NCI-H2171 treated with DMSO at 0.1 percent for 48 hours (cell line): ENCODE data around the gene MORN1.

Source experiments
- DNase-seq: peaks from one replicate; lab custom pipeline; 2025; lab: John Stamatoyannopoulos, UW

The MORN1 gene

GRCh38 chr1:2419416-2419815 is 28.1 kb upstream of the MORN1 start:
- no peak for DNase-seq

GRCh38 chr1:2418791-2419320 is 27.5 kb upstream of the MORN1 start:
- DNase-seq = no peak

- DNase-seq = no peak
These were observed 26.5 kb upstream of the MORN1 start for GRCh38 chr1:2417833-2418225.

- DNase-seq = no peak
These were observed 25.9 kb upstream of the MORN1 start for GRCh38 chr1:2417083-2417832.

- DNase-seq = no peak
These were observed 25.0 kb upstream of the MORN1 start for GRCh38 chr1:2416403-2416802.

- no peak for DNase-seq
These were observed 24.5 kb upstream of the MORN1 start for GRCh38 chr1:2415801-2416208.

- DNase-seq = no peak
These were observed 24.0 kb upstream of the MORN1 start for GRCh38 chr1:2415337-2415736.

- DNase-seq = peak; percentile 80
These were observed 23.1 kb upstream of the MORN1 start for GRCh38 chr1:2414297-2414958.

- no peak for DNase-seq
These were observed 22.3 kb upstream of the MORN1 start for GRCh38 chr1:2413495-2414296.

- DNase-seq = peak; percentile 30
These were observed 21.6 kb upstream of the MORN1 start for GRCh38 chr1:2412773-2413494.

GRCh38 chr1:2412395-2412772 is 21.0 kb upstream of the MORN1 start, which contains the start of gene PEX10:
Gene PEX10, minus strand, starts transcription at chr1:2412564. Its CDS starts 62 bp downstream, at chr1:2412502.
- DNase-seq = peak; percentile 93

- no peak for DNase-seq
These were observed 20.5 kb upstream of the MORN1 start for GRCh38 chr1:2411801-2412394.

- no peak for DNase-seq
These were observed 18.4 kb upstream of the MORN1 start for GRCh38 chr1:2409745-2410144.

- DNase-seq = no peak
These were observed 17.5 kb upstream of the MORN1 start for GRCh38 chr1:2408859-2409276.

- DNase-seq = no peak
These were observed 17.1 kb upstream of the MORN1 start for GRCh38 chr1:2408456-2408855.

- no peak for DNase-seq
These were observed 16.6 kb upstream of the MORN1 start for GRCh38 chr1:2407991-2408275.

GRCh38 chr1:2407166-2407990 is 16.0 kb upstream of the MORN1 start:
- DNase-seq = no peak

GRCh38 chr1:2406451-2407041 is 15.2 kb upstream of the MORN1 start:
- DNase-seq = peak; percentile 55

GRCh38 chr1:2405588-2406295 is 14.4 kb upstream of the MORN1 start:
- no peak for DNase-seq
